GM18858 (cell line): ENCODE data around the gene SNTB2.

Experiments
- ATAC-seq: cut with Tn5 transposase; IDR thresholded peaks from one replicate; pipeline ENCODE4 v1.9.1; 2021; ENCODE audit not compliant: unreplicated experiment

Gene SNTB2

DNA sequence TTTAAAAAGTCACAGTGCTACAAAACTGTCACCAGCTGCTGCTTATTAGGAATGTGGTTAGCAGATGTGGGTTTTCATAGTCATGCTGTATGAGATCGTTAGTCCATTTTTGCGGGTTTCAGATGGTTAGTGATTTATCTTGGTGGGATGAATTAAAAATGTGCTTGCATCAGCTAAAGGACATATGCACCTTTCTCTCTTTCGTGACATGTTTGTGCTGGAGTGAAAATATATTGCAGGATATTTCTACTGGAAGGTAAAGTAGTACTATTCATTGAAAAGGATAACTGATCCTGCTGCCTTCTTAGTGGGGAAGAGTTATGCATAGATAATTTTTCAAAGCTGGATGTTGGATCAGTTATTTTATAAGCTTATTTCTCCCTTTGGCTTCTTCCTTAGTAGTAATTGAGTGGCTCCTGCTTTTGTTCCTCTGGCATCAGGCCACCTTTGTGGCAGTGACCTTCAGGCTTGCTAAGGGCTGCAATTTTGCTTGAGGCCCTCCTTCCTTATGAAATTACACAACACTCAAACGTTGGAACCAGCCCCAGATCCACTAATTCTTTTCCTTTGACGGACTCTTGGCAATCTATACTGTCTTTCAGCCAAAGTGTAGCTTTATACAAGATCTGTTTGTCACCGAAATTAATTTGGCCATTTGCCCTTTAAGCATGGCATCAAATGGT, 7.5 kb upstream of the SNTB2 start:
- no peak for ATAC-seq

DNA sequence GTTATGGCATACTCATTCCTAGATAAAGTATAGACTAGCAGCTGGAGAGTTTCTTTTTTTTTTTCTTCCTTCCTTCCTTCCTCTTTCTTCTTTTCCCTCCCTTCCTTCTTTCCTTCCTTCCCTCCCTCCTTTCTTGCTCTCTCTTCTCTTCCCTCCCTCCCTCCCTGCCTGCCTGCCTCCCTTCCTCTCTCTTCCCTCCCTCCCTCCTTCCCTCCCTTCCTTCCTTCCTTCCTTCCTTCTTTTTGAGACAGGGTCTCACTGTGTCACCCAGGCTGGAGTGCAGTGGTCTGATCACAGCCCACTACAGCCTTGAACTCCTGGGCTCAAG, 7.0 kb upstream of the SNTB2 start:
- ATAC-seq: no peak

DNA sequence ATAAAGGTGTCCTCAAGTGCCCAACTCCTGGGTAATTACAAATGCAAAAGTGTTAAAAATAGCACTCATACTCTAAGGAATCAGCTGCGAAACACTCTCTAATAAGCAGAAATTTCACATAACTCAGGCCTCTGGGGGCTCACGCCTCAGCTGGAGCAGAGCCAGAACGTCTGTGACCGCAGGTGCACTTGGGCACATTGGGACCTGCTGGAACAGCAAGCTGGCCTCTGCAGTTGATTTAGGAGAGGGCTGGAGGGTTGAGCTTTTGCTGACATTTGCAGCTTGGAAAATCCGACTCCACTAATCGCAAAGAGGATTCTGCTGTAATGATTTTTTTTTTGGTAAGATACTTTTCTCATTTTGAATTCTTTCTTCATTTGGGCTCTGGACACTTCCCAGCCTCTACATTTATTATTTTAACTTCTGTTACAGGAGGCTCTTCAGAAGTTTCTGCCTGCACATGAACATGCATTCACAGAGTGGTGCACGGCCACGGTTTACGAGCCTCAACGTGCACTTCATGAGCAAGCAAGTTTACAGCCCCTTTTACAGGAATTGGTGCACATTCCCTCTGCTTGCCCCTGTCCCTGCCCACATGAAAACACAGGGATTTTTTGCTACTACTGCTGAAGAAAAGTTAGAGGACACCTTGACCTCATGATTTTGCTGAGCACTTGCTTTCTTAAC, 4.1 kb upstream of the SNTB2 start:
- ATAC-seq: no peak

DNA sequence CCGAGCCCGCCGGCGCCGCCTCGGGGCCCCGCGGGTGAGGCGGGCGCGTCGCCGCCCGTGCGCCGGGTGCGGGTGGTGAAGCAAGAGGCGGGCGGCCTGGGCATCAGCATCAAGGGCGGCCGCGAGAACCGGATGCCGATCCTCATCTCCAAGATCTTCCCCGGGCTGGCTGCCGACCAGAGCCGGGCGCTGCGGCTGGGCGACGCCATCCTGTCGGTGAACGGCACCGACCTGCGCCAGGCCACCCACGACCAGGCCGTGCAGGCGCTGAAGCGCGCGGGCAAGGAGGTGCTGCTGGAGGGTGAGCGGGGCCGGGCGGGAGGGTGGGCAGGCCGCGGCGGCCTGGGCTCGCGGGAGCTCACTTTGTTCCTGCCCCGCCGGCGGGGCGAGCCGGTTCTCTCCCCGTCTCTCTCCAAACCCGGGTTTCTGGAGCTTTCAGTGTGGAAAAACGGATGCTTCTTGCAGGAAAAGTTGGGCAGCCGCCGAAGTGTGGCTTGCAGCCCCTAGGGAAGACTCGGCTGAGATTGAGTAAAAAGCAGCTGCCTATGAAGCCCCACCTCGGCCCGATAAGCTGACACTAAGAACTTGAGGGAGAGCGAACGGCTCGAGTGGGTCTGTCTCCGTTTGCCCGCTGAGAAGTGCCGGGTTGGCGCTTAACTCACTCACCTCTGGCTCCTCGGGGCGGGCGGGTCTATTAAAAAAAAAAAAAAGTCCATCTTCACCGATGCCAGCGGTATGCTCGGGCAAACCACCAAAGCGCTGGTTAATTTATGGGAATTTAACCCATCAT, 677 bp downstream of the SNTB2 start:
- no peak for ATAC-seq

DNA sequence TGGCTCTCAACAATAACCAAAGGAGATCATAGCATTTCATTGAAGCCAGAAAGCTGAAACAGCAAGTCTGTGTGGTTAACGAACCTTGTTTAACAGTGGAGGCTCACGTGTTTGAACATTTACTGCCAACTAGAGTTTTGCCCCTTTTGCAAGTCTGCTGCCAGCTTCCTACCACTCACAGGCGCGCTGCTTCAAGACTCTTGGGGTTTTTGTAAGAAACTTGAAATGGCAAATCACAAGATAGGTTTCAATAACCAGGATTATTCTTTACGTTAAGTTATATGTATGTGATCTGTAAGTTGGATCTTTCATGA, 1.2 kb downstream of the SNTB2 start:
- ATAC-seq: no peak

DNA sequence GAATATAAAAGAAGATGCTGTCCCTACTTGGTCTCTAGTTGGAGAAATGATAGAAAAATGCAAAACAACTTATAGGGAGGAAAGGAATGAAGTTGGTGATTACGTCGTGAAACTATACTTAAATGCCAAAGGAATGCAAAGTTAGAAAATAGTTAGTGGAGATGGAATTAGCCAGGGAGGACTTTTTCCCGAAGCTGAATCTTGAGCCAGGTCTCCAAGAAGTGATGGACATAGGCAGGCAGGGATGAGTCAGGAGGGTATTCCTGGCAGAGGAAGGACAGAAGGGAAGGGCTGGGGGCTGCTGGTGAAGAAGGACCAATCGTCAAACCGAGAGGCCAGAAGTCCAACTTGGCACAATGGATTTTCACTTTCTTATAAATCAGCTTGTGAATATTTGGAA, 1.8 kb downstream of the SNTB2 start:
- no peak for ATAC-seq

DNA sequence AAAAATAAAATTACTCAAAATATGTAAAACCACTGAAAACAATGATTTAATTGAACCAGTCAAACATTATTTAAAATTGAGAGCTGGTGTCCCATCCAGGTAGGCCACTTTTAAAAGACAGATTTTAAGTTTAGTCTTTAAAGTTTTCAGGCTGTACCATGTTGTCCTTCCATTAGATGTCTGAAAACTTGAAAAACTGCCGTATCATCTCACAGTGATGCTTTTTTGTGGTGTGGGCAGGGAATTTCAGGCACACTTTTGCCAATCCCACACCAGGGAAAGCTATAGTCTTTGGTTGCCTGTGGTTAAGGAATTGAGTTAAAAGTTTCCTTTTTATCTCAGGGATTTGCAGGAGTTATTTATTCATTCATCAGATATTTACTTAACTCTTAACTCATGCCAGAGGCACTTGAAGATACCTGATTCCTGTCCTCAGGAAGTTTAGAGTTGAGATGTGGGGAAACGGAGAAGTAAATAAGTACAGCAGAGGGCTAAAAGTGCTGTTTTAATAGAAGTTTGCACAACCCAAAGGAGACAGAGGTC, 3.2 kb downstream of the SNTB2 start:
- ATAC-seq: no peak

DNA sequence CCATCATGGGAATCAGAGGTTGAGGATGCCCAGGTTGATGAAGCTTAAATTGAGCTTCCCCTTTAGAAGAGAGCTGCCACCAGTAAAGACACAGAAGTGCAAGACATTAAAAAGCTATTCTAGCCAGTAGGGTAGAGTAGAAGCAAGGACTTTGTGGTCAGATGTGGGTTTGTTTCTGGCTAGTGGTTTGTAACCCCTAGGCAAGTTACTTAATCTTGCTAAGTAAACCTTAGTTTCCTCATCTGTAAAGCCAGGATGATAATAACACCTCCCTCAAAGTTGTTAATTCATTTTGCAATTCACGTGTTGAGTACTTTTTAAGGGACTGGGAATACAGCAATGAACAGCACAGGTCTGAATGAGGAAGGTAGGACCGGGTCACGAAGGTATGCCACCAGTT, 3.6 kb downstream of the SNTB2 start:
- ATAC-seq: no peak

DNA sequence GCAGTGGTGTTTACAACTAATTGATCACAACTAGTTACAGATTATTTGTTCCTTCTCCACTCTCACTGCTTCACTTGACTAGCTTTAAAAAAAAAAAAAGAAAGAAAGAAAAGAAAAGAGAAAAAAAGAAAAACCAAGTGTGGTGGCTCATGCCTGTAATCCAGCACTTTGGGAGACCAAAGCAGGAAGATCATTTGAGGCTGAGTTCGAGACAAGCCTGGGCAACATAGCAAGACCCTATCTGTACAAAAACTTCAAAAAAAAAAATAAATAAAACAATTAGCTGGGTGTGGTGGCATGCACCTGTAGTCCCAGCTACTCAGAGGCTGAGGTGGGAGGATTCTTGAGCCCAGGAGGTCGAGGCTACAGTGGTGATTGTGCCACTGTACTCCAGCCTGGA, 4.2 kb downstream of the SNTB2 start:
- no peak for ATAC-seq

DNA sequence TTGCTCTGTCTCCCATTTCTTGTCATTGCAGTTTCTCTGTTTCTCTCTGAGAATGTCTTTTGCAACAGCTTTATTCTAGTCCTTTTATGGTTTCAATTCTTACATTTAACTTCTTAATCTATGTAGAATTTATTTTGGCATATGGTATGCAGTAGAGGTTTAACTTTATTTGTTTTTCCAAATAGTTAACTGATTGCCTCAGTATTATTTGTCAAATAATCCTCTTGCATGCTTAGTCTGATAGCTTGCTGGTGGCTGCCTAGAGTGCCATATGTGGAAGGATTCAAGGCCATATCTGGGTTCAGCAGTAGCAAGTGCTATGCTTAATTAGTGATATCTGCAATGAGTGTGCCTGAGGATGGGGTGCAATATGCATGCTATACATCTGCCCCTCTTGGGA, 6.9 kb downstream of the SNTB2 start:
- no peak for ATAC-seq

DNA sequence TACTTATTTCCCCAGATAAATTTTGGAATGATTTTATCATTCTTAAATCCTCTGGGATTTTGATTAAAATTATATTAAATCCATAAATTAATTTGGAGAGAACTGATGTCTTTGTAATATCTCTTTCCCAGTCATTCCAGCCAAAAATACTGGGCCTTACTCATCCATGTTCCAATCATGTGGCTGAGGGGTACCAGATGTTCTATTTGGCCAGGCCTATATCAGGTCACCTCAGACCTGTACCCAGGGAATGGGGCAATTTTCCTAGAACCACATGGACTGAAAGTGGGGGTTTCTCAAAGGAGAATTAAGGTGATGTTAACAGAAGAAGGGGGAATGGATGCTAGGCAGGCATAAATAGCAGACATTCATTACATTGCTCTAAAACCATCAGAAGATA, 7.5 kb downstream of the SNTB2 start:
- ATAC-seq: no peak

DNA sequence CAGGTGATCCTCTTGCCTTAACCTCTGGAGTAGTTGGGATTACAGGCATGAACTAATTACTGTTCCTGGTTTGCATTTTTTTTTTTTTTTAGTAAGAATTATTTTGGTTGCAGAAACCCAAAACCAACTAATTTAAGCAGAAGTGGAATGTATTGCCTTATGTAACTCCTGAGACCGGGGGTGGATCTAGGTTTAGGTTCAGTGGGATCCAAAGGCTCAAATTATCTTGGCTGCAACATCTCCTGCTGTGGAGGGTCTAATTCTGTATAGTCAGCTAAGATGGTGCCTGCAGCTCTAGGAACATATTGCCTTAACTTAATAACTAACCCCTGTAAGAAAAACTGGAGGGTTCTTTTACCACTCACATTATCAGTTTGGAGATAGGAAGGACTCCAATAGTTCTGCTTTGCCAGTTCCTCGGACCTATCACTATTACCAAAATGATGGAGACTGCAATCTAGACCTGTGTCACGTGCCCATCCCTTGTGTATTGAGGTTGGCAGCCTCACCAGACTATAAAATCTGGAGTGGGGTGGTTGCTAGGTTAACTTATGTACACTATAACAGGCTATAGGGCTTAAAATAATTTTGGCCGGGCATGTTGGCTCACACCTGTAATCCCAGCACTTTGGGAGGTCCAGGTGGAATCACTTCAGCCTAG, 8.5 kb downstream of the SNTB2 start:
- no peak for ATAC-seq

DNA sequence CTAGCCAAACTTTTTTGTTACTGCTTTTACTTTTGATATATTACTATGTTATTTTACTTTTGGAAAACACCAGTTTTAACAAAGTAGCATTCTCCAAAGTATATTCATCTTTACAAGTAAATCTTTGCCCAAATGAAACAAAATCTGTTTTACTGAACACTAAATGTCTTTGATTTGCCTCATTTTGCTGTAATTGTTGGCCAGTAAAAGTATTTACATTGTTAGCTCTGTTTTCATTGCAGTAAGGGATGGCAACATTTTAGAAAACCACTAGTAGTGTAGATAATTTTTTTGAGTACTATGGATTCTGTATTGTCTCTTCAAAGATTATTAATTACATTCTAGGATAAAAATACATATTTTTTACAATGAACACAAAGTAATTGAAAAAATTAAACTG, 10.6 kb downstream of the SNTB2 start:
- no peak for ATAC-seq

DNA sequence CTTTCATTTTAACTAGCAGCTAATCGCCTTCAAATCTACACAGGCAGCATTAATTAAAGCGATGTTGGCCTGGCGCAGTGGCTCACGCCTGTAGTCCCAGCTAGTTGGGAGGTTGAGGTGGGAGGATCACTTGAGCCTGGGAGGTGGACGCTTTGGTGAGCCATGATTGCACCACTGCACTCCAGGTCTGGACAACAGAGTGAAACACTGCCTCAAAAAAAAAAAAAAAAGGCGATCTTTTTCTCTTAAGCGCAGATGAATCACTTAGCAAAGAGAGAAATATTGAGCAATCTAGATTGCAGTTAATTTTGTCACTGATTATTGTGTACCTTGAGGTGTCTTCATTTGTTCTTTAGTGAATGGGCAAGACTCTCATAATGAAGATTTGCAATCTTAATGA, 12.4 kb downstream of the SNTB2 start:
- ATAC-seq: no peak

DNA sequence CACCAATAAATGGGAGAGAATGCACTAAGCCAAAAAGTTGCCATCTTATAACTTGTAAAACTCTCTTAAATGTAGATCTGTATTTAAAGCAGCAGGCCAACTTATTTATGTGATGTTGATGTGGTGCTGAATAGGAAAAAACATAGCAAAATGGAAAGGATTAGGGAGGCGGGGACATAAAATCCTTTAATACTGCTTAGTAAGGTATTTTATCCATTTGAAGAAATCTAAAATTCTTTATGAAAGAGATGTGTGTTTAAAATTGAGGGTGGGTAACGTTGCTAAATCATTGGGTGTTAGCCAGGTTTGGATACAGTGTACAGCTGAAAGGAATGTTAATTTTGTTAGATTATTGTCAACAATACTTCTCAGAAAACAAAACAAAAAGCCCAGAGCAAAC, 14.3 kb downstream of the SNTB2 start:
- no peak for ATAC-seq

DNA sequence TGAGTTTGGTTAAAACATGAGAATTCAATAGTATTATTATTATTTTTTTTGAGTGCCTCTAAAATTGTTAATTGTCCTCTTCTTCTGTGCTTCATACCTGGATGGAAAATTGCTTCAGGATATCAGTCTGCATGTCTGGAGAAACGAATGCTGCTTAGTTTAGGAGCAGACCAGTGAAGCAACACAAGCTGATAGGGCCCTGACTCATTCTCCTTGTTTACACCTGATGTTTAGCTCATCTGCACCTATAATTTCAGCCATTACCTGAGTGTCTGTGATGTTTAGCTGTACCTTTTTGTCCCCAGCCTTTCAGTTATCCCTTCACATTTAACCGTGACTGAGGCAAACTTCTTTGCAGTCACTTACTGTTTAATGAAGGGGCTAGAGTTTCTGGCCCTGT, 14.8 kb downstream of the SNTB2 start:
- no peak for ATAC-seq

DNA sequence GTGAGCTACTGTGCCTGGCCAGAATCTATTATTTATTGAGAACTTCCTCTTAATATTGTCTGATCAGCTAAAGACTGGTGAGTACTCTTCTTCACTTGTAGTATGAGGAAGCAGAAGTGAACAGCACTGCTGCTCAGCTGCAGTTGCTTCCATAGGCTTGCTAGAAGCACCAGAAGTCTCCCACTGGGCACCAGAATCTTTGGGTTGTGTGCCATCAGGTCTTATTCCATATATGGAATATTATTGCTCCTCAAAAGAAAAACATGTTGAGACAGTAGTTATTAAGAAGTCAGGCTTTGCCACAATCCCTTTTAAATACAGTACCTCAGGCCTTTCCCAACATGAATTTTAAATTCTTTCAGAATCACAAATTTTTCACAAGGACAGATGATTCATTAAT, 17.2 kb downstream of the SNTB2 start:
- no peak for ATAC-seq

DNA sequence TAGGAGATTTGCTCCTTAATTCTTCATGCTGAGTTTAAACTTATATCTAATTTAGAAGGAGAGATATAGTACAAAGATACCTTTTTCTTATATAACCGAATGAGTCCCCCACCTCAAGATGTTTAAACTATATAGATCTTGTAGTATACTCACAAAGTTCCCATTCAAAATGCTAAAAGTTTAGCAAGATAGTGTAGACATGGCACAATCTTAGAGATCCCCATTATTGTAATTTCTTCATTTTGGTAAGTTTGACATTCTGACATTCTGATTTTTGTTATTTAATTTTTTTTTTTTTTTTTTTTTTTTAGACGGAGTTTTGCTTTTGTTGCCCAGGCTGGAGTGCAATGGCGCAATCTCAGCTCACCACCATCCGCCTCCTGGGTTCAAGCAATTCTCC, 22.8 kb downstream of the SNTB2 start:
- no peak for ATAC-seq

DNA sequence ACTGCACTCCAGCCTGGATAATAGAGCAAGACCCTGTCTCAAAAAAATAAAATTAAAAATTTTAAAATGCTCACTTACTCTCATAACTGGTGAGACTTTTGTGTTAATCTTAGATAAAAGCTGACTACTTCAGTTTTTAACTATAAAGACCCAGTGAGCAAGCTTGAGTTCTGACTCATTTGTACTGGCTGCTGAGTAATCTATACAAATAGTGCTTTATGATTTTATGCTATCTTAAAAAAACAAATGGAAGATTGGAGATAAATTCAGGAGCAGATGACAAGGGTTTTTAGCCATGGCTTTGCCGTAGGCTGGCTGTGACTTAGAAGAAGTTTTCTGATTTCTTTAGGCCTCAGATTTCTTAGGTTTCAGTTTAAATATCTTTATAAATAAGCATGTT, 30.5 kb downstream of the SNTB2 start:
- ATAC-seq: no peak

DNA sequence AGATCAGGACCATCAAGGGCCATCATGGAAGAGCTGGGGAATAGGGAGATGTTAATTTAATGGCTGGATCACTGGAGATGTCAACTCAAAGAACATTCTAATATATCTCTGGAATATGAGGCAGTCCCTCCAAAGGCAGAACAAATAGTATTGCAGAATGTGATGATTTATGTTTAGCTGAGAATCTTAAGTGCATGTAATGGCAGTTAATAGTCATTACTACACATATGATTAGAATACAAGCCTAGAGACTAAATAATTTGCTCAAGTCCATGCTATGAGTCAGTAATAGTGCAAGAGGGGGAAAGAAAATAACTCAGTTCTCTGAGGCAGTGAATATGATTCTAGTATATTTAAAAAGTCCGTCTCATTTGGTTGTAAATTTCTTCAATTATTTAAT, 32.3 kb downstream of the SNTB2 start:
- ATAC-seq: no peak

DNA sequence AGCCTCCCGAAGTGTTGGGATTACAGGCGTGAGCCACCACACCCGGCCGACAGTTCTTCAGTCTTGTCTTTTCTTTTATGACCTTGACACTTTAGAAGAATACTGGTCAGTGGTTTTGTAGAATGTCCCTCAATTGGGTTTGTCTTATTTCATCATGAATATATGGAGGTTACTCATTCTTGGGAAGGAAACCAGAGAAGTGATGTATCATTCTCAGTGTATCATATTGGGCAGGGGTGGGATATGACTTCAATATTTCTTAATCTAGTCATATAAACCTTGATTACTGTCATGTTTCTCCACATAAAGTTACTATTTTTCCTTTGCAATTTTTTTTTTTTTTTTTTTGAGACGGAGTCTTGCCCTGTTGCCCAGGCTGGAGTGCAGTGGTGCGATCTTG, 36.9 kb downstream of the SNTB2 start:
- no peak for ATAC-seq

DNA sequence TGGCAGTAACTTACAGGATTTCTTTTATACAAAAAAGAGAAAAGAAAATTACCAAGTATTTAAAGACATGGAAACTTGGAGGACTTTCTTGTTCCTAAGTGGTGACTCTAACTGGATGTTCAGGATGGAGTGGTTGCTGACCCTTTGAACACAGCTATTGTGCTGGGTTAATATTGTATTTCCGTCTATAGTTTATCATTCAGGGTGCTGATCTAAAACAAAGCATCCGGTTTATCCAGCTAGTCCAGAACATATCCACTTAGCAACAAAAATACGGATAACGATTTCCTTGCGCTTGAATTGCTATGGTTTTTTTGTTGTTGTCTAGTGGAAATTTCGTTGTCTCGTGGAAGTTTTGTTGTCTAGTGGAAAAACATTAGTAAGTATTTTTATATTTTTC, 38.2 kb downstream of the SNTB2 start:
- ATAC-seq: no peak
